GM12872 (cell line): ENCODE measurements around the gene ADAMTS3.

ENCODE experiments used
- TF ChIP-seq, protein P1 (sequence below): IDR thresholded peaks from 3 replicates; pipeline ENCODE4 v1.5.1; 2011; ENCODE audit warnings: low read depth, mild to moderate bottlenecking, low read length, moderate library complexity; ENCODE audit not compliant: insufficient read depth

ADAMTS3 gene

GRCh38 chr4:72496119-72496518 is 72.9 kb downstream of the ADAMTS3 start:
- TF ChIP-seq, protein P1, sequence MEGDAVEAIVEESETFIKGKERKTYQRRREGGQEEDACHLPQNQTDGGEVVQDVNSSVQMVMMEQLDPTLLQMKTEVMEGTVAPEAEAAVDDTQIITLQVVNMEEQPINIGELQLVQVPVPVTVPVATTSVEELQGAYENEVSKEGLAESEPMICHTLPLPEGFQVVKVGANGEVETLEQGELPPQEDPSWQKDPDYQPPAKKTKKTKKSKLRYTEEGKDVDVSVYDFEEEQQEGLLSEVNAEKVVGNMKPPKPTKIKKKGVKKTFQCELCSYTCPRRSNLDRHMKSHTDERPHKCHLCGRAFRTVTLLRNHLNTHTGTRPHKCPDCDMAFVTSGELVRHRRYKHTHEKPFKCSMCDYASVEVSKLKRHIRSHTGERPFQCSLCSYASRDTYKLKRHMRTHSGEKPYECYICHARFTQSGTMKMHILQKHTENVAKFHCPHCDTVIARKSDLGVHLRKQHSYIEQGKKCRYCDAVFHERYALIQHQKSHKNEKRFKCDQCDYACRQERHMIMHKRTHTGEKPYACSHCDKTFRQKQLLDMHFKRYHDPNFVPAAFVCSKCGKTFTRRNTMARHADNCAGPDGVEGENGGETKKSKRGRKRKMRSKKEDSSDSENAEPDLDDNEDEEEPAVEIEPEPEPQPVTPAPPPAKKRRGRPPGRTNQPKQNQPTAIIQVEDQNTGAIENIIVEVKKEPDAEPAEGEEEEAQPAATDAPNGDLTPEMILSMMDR: no peak

- TF ChIP-seq, protein P1: no peak
Measured at GRCh38 chr4:72494156-72494555, 74.9 kb downstream of the ADAMTS3 start.

DNA sequence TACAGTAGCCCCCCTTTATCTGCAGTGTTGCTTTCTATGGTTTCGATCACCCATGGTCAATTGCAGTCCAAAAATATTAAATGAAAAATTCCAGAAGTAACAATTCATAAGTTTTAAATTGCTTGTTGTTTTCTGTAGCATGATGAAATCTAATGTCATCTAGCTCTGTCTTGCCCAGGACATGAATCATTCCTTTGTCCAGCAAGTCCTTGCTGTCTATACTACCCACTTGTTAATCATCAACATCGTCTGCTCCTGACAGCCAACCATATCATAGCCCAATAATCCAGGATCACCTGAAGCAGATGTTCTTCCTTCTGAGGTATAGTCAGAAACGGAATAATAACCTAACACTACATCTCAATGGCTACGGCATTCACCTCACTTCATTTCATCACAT is 79.8 kb downstream of the ADAMTS3 start:
- TF ChIP-seq, protein P1: no peak

GRCh38 chr4:72486991-72487390 is 82.0 kb downstream of the ADAMTS3 start:
- TF ChIP-seq, protein P1: no peak

GRCh38 chr4:72484981-72485380 is 84.0 kb downstream of the ADAMTS3 start:
- TF ChIP-seq, protein P1: no peak

DNA sequence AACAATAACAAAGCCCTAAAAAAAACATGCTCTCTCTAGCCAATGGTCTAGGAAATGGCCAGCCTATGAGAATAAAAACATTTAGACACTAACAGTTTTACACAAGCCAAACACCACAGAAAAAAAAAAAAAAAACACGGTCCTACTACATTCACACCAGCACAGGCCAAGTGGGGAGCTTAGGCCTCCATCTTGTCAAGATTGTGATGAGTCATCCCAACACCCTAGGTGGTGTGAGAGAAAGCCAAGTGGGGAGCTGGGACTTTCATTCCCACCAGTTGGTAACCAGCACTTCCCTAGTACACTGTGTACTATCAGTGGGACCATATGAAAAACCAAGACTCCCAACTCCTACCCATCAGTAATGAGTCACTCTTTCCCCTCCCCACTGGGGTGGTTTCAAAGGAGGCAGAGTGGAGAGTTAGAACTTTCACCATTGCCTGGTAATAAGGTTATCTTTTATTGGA is 95.6 kb downstream of the ADAMTS3 start:
- TF ChIP-seq, protein P1: no peak

GRCh38 chr4:72471816-72472215 is 97.2 kb downstream of the ADAMTS3 start:
- TF ChIP-seq, protein P1: no peak

DNA sequence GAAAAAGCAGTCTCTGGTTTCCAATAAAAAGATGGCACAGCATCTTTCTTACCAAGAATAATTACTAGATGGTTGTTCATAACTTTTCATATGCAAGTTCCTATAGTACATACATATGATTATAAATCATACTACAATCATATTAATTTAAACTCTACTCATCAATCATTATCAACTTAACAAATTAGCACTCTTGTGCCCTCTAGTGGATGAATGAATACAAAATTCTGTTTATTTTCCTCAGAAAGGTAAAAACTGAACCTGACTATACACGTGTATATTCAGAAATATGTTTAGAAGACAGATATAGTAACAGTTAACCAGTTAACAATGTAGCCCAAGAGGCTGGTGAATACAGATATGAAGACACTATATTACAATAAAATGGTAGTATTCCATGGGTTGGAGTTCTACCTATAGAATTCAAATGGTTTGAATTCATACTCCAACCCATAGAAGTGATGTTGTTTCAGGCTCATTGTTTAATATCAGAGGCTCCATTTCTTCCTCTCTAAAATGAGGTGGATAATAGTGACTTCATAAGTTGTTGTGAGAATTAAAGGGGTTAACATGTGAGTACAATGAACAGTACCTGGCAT is 100.0 kb downstream of the ADAMTS3 start:
- TF ChIP-seq, protein P1: peak; percentile 26; the same call in 1 of the 3 replicates
